Central memory CD8-positive, alpha-beta T cell (primary cell): ENCODE measurements around the gene PRKAG2.

Experiments used
- ATAC-seq: fragments of 150-1000 bp; cut with Tn5 transposase; replicated peaks from 2 replicates; pipeline ENCODE4 v1.10.0; 2022; ENCODE audit warnings: mild to moderate bottlenecking, moderate FRiP score, moderate number of reproducible peaks; ENCODE audit not compliant: poor library complexity, severe bottlenecking; ENCODE audit errors: extremely low read depth
- DNase-seq, 2 donors: peaks; one replicate each; pipeline ENCODE4 v3.0.0; 2021; ENCODE audit warnings: low spot score in 2 of 2
- H3K27ac Mint-ChIP-seq: one replicate; pipeline ENCODE4 v1.8.0; 2022; ENCODE audit warnings: low read depth, mild to moderate bottlenecking, moderate library complexity, mixed read lengths
- H3K27me3 Mint-ChIP-seq: one replicate; pipeline ENCODE4 v1.8.0; 2022; ENCODE audit warnings: mixed read lengths
- H3K36me3 Mint-ChIP-seq: one replicate; pipeline ENCODE4 v1.8.0; 2022; ENCODE audit warnings: mild to moderate bottlenecking, moderate library complexity, mixed read lengths; ENCODE audit not compliant: insufficient read depth
- H3K4me1 Mint-ChIP-seq: one replicate; pipeline ENCODE4 v1.8.0; 2022; ENCODE audit warnings: mixed read lengths
- H3K4me3 Mint-ChIP-seq: one replicate; pipeline ENCODE4 v1.8.0; 2022; ENCODE audit warnings: mild to moderate bottlenecking, moderate library complexity, mixed read lengths
- H3K9me3 Mint-ChIP-seq: one replicate; pipeline ENCODE4 v1.8.0; 2022; ENCODE audit warnings: mixed read lengths

Gene PRKAG2

DNA sequence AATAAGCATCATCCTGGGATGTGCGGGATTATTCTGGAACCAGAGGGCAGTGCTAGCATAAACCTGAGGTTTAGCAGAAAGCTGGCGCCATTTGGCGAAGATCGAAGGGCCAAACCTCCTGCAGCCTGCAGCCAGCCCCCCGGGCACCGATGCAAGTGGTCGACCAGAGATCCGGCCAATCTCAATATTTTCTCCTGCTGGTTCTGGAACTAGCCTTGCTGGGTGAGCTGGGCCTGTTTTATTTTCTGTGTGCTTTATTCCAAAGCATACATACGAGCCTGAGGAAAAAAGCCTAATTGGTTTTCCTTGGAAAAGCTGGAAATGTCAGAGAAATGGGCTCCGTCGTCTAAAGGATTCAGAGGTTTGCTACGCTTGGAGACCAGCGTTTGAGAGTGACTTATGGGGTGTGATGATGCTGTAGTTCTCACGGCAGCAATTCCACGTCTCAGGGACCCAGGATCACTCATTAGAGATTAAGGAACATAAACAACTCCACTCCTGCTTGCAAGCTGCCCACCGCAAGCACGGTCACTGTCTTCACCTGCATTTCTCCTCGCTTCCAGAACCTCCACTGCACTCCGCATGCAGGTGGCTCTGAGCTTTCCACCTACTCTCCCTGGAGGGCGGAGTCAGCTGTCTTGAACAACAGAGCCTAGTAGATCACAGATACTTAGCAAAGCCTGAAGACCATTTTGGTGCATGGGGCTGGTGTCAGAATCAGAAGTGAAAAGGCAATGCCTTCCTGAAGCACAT, 60.2 kb downstream of the PRKAG2 start:
- no peak for DNase-seq

DNA sequence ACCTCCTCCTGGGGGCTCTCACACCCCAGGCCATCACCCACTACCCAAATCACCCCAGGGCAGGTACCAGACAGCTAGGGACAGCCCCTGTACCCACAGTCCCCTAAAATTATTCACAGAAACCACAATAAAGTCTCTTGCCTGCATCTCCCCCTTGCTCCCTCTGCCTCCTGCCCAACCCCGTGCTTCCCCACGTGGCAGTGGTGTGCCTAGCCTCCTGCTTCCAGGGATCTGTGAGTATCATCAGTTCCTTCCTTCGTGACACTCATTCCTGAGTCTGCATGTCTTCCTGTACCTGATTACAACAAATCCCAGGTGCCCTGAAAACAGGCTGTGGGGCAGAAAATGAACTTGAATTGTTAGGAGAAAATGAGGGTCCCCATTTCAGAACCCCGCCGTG, 61.5 kb downstream of the PRKAG2 start:
- no peak overlapping the region for H3K4me3 Mint-ChIP-seq
- H3K9me3 Mint-ChIP-seq, result no peaks in the 10 kb centered on the region
- peaks cover 2% of the 10 kb centered on the region for H3K36me3 Mint-ChIP-seq
- DNase-seq (no peak), ATAC-seq (no peak)
- H3K27me3 Mint-ChIP-seq, result no peaks in the 10 kb centered on the region
- no peak overlapping the region for H3K27ac Mint-ChIP-seq
- peaks cover 39% of the 10 kb centered on the region for H3K4me1 Mint-ChIP-seq

More for the DNA sequence above, 60.2 kb downstream of the PRKAG2 start:
- peaks cover 42% of the 10 kb centered on the region for H3K4me1 Mint-ChIP-seq
- peaks cover 5% of the 10 kb centered on the region for H3K36me3 Mint-ChIP-seq
- peak overlapping the region; percentile 23 for H3K27ac Mint-ChIP-seq
- no peaks in the 10 kb centered on the region for H3K9me3 Mint-ChIP-seq
- ATAC-seq, result no peak
- no peaks in the 10 kb centered on the region for H3K27me3 Mint-ChIP-seq
- H3K4me3 Mint-ChIP-seq, result no peak overlapping the region

DNA sequence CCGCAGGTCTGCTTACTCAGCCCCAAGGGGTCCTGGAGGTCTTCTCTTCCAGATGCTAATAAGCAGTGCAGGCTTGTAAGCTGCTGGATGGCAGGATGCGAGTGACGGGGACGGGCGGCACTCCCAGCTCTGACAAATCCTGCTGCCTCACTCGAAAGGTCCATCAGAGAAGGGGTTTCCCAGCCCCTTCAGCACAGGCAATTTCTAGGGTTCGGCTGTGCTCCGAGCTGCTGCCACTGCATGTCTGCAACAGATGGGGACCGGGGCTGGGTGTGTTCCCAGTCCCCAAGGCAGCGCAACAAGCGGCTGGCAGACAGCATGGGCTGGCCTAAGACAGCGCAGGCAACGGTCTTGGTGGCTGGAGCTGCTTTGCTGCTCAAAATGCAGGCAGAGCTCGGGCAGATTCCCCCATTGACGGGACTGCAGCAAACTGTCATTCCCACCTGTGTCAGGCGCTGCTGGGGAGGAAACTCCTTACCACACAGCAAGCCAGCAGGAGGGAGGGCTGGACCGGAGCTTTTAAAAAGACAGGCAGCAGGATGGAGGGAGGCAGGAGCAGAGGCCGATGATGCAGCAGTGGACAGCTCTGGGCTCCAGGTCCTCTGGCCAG, 62.4 kb downstream of the PRKAG2 start:
- no peak for DNase-seq
- Mint-ChIP-seq H3K36me3 (peaks cover 2% of the 10 kb centered on the region), H3K27ac (no peak overlapping the region), H3K9me3 (no peaks in the 10 kb centered on the region), H3K4me1 (peaks cover 39% of the 10 kb centered on the region), H3K27me3 (no peaks in the 10 kb centered on the region), H3K4me3 (no peak overlapping the region)
- ATAC-seq, result no peak

GRCh38 chr7:151813997-151814396, 62.9 kb downstream of the PRKAG2 start:
- no peak overlapping the region for H3K4me3 Mint-ChIP-seq
- H3K27me3 Mint-ChIP-seq, result no peaks in the 10 kb centered on the region
- no peaks in the 10 kb centered on the region for H3K9me3 Mint-ChIP-seq
- DNase-seq (no peak), ATAC-seq (no peak)
- no peak overlapping the region for H3K27ac Mint-ChIP-seq
- H3K36me3 Mint-ChIP-seq, result peaks cover 2% of the 10 kb centered on the region
- H3K4me1 Mint-ChIP-seq, result peaks cover 39% of the 10 kb centered on the region

DNA sequence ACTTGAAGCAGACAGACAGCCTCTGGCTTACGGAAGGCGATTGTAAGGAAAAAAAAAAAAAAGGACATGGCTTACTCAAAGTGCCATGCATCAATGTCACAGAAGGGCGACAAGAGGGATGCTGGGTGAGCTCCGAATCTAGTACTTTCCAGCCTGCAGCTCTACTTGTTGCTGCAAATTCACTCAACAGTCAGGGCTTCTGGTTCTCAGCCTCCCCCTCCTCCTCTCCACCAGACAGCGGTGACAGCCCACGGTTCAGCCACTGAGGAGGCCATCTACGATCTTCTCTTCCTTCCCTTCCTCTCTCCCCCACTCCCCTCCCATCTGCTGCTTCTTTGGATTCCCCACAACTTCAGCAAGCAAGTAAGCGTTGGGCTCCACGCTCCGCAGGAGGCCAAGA, 63.5 kb downstream of the PRKAG2 start:
- DNase-seq (no peak), ATAC-seq (no peak)
- no peak overlapping the region for H3K4me3 Mint-ChIP-seq
- H3K27me3 Mint-ChIP-seq, result no peaks in the 10 kb centered on the region
- H3K36me3 Mint-ChIP-seq, result peaks cover 2% of the 10 kb centered on the region
- peaks cover 39% of the 10 kb centered on the region for H3K4me1 Mint-ChIP-seq
- H3K27ac Mint-ChIP-seq, result no peak overlapping the region
- H3K9me3 Mint-ChIP-seq, result no peaks in the 10 kb centered on the region

DNA sequence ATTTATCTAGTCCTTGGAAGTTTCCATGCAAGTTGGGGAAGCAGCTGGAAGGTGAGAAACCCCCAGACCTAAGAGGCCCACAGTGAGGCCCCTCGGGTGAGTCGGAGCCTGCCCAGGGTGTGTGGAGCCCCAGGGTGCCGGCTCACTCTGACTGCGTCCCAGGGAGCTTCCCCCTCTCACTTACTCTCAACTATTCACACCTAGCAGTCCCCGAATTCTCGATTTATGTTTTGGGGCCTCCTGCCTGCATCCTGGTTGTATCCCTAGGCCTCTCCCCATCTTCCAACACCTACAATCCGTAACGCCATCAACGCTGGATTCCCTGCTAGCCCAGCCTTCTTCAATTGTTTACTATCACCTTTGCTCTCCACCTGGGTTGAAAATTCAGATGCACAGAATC, 63.9 kb downstream of the PRKAG2 start:
- Mint-ChIP-seq H3K27ac (no peak overlapping the region), H3K36me3 (peaks cover 2% of the 10 kb centered on the region), H3K27me3 (no peaks in the 10 kb centered on the region)

DNA sequence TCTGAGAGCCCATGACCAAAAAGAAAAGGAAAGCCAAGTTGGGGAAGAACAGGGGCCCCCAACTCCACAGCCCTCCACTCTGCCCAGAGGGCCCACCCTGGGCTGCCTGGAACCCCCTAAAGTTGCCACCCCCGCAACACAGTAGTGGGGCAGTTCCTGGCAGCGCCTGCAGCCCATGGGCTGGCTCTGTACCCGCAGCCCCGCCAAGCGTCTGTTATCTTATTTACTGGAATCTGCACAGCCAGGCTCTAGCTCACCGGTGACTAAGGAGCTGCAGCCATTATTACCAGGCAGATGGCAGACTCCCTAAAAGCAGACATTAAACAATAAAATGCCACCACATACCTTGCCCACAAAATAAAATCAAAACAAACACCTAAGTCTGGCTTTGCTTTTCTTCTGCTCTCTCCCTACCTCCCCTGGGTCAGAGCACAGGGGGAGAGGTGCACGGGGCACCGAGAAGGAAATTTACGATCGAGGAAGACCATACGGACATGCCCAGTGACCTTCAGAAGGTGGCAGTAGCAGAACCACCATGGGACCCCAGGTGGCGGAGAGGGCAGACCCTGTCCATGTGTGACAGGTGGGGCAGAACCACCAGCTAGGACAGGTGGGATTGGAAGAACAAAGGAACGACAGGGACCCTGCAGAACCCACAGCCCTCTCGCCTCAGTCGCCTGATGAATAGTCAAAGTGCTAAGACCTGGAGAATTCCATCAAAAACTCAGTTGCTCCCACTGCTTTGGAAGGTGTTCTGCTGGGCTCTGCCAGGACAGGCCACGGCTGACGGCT, 66.3 kb downstream of the PRKAG2 start:
- DNase-seq (no peak), ATAC-seq (no peak)
- Mint-ChIP-seq H3K4me3 (no peak overlapping the region), H3K4me1 (peaks cover 28% of the 10 kb centered on the region), H3K36me3 (peaks cover 2% of the 10 kb centered on the region), H3K27me3 (no peaks in the 10 kb centered on the region), H3K27ac (no peak overlapping the region), H3K9me3 (no peaks in the 10 kb centered on the region)

More for the DNA sequence above, 63.9 kb downstream of the PRKAG2 start:
- DNase-seq (no peak), ATAC-seq (no peak)
- Mint-ChIP-seq H3K4me1 (peaks cover 39% of the 10 kb centered on the region), H3K9me3 (no peaks in the 10 kb centered on the region), H3K4me3 (no peak overlapping the region)

GRCh38 chr7:151809864-151810170, 67.1 kb downstream of the PRKAG2 start:
- Mint-ChIP-seq H3K4me1 (peaks cover 20% of the 10 kb centered on the region), H3K9me3 (no peaks in the 10 kb centered on the region), H3K27ac (no peak overlapping the region), H3K27me3 (no peaks in the 10 kb centered on the region), H3K4me3 (no peak overlapping the region), H3K36me3 (peaks cover 2% of the 10 kb centered on the region)
- DNase-seq (no peak), ATAC-seq (no peak)

- no peaks in the 10 kb centered on the region for H3K27me3 Mint-ChIP-seq
- H3K4me1 Mint-ChIP-seq, result peaks cover 20% of the 10 kb centered on the region
- no peak overlapping the region for H3K4me3 Mint-ChIP-seq
- no peaks in the 10 kb centered on the region for H3K9me3 Mint-ChIP-seq
- ATAC-seq (no peak), DNase-seq (no peak)
- H3K27ac Mint-ChIP-seq, result no peak overlapping the region
- H3K36me3 Mint-ChIP-seq, result peaks cover 2% of the 10 kb centered on the region
Observed at GRCh38 chr7:151809146-151809863, 67.6 kb downstream of the PRKAG2 start.

DNA sequence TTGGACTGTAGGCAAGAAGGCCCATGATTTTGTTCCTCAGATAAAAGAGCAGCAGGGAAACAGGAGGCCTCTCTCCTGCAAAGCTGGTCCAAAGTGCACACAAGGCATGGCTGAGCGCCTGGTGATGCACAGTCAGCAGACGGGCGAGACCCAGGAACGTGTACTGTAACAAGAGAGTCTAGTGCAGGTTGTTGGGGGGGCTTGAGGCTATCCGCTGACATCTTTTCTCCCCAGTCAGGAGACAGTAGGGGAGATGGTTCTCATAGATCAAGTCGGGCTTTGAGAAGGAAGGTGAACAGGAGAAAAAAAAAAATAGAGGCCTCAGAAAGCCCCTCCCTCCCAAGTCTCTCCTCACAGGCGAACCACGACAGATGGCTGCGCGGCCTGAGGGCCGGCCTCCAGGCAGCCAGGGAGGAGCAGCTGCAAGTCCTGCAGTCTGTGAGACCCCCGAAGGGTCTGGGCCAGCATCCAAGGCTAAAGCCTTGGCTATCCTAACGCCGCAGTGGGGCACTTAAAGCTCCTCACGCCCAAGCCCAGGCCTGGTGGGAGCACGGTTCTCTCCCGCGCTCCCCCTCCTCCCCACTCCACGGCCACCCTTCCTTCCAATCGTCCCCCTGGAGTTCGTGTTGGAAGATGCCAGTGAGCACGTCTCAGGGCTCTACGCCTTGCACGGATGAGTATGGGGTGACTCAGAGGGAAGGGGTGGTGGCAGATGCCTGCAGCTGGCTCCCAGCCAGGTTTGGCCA, 68.3 kb downstream of the PRKAG2 start:
- H3K27ac Mint-ChIP-seq, result no peak overlapping the region
- H3K9me3 Mint-ChIP-seq, result no peaks in the 10 kb centered on the region
- H3K27me3 Mint-ChIP-seq, result no peaks in the 10 kb centered on the region
- H3K36me3 Mint-ChIP-seq, result peaks cover 2% of the 10 kb centered on the region
- ATAC-seq (no peak), DNase-seq (no peak)
- peaks cover 15% of the 10 kb centered on the region for H3K4me1 Mint-ChIP-seq
- H3K4me3 Mint-ChIP-seq, result no peak overlapping the region

DNA sequence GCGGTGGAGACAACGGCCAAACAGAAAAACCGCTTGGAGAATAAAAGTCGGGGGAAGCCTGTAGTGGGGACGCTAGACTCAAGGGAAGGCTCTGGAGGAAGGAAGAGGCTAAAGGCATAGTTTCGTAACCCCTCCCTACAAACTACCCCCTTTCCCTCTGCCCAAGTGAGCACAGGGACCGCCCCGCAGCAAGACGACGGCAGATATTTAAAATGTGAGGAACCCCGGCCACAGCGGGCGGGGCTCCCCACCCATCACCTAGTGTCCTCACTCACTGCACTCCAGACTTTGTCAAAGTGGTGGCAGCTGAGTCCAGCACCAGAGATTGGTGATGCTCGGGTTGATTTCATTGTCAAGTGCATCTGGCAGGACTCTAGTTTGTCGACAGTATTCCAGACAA, 69.1 kb downstream of the PRKAG2 start:
- Mint-ChIP-seq H3K4me1 (peaks cover 8% of the 10 kb centered on the region), H3K27ac (no peak overlapping the region), H3K4me3 (no peak overlapping the region), H3K36me3 (peaks cover 2% of the 10 kb centered on the region), H3K27me3 (no peaks in the 10 kb centered on the region), H3K9me3 (no peaks in the 10 kb centered on the region)
- no peak for ATAC-seq
- DNase-seq, result no peak
